GM23338 (cell line): ENCODE data around the gene TMEM61.

ENCODE experiments used
- CREB1 ChIP-seq: fragments of 250-450 bp; sonication (Bioruptor Pico); IDR thresholded peaks from 2 replicates; pipeline ENCODE4 v1.5.0; 2020; ENCODE audit warnings: low read depth, mild to moderate bottlenecking, moderate library complexity
- CTCF ChIP-seq, 2 experiments: fragments of 200-600 bp in 1 of 2; sonication (generic) in 1 of 2; conservative IDR thresholded peaks; 2 replicates each; pipeline versions ENCODE4 v1.5.1 to v1.6.1; 2016 to 2017; ENCODE audit warnings: antibody characterized with exemption in 2 of 2, low read depth in 2 of 2, mild to moderate bottlenecking in 2 of 2, moderate library complexity in 1 of 2
- ETS1 ChIP-seq: IDR thresholded peaks from 2 replicates; pipeline ENCODE4 v1.6.1; 2016; ENCODE audit warnings: antibody characterized with exemption
- EZH2 ChIP-seq: fragments of 200-600 bp; sonication (generic); IDR thresholded peaks from one replicate; pipeline ENCODE4 v1.8.0; 2017; ENCODE audit warnings: antibody characterized with exemption, mild to moderate bottlenecking, low read depth; ENCODE audit not compliant: unreplicated experiment
- EZH2phosphoT487 ChIP-seq: fragments of 200-600 bp; sonication (generic); IDR thresholded peaks from one replicate; pipeline ENCODE4 v1.8.1; 2018; ENCODE audit warnings: antibody characterized with exemption; ENCODE audit not compliant: unreplicated experiment
- JUNB ChIP-seq: IDR thresholded peaks from one replicate; pipeline ENCODE4 v1.6.1; 2016; ENCODE audit warnings: antibody characterized with exemption; ENCODE audit not compliant: unreplicated experiment
- NANOG ChIP-seq: IDR thresholded peaks from 2 replicates; pipeline ENCODE4 v1.6.1; 2016; ENCODE audit warnings: antibody characterized with exemption, borderline replicate concordance
- POLR2AphosphoS5 ChIP-seq: IDR thresholded peaks from 2 replicates; pipeline ENCODE4 v1.6.1; 2016; ENCODE audit warnings: antibody characterized with exemption, low read depth
- REST ChIP-seq: IDR thresholded peaks from one replicate; pipeline ENCODE4 v1.6.1; 2018; ENCODE audit warnings: antibody characterized with exemption; ENCODE audit not compliant: unreplicated experiment
- STAT1 ChIP-seq: IDR thresholded peaks from one replicate; pipeline ENCODE4 v1.6.1; 2016; ENCODE audit warnings: antibody characterized with exemption; ENCODE audit not compliant: unreplicated experiment
- ZNF114 ChIP-seq: fragments of 250-450 bp; sonication (Bioruptor Pico); IDR thresholded peaks from 2 replicates; pipeline ENCODE4 v1.5.0; 2020; ENCODE audit warnings: mild to moderate bottlenecking, moderate library complexity

- no peak for TF ChIP-seq REST
- TF ChIP-seq CTCF (conservative IDR thresholded peaks at IDR 0.05; ENCODE audit: low read depth in 2 of 2): peak; percentile 92 to 96
- no peak for TF ChIP-seq POLR2AphosphoS5
- TF ChIP-seq EZH2phosphoT487: no peak
- no peak for TF ChIP-seq CREB1 (CRISPR knock-in tag)
- TF ChIP-seq EZH2: no peak
- TF ChIP-seq ZNF114: no peak
- TF ChIP-seq NANOG: no peak
- TF ChIP-seq ETS1: no peak
- no peak for TF ChIP-seq JUNB
- no peak for TF ChIP-seq STAT1
Observed at GRCh38 chr1:54944610-54945392, 35.6 kb upstream of the TMEM61 start.
